AG09309 (cell line): Measurements from ENCODE around the gene ATP8B1.

Experiments
- DNase-seq: peaks from one replicate; pipeline ENCODE4 v3.0.0-alpha.2; 2010; ENCODE audit warnings: low read depth
- H3K4me3 ChIP-seq: 2 replicates; pipeline ENCODE4 v1.5.1; 2011; ENCODE audit warnings: mild to moderate bottlenecking, low read depth, low read length, moderate library complexity; ENCODE audit not compliant: control insufficient read depth
- CTCF ChIP-seq: IDR thresholded peaks from 2 replicates; pipeline ENCODE4 v1.5.1; 2011; ENCODE audit warnings: mild to moderate bottlenecking, low read depth, low read length, inconsistent platforms; ENCODE audit not compliant: insufficient read depth, control insufficient read depth; ENCODE audit errors: missing control alignments

ATP8B1 gene

GRCh38 chr18:57789759-57790158, 13.4 kb downstream of the ATP8B1 start:
- no peak for DNase-seq
- TF ChIP-seq CTCF, result no peak
- H3K4me3 ChIP-seq, result no peak overlapping the region

DNA sequence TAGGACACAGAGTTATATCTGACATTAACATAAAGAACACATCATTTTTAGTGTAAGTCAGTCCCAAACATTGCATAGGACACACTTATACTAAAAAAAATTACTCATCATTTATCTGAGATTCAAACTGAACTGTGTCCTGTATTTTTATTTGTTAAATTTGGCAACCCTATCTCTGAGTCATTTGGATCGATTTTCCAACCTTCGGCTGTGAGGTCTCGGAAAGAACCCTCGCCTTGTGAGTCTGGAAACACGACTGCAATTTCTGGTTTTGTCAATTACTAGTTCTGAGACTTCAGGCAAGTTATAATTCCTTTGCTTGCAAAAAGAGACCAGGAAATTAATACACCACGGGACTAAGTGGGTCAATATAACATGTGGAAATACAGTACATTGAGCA, 14.0 kb downstream of the ATP8B1 start:
- no peak for DNase-seq
- TF ChIP-seq CTCF, result no peak
- no peak overlapping the region for H3K4me3 ChIP-seq

DNA sequence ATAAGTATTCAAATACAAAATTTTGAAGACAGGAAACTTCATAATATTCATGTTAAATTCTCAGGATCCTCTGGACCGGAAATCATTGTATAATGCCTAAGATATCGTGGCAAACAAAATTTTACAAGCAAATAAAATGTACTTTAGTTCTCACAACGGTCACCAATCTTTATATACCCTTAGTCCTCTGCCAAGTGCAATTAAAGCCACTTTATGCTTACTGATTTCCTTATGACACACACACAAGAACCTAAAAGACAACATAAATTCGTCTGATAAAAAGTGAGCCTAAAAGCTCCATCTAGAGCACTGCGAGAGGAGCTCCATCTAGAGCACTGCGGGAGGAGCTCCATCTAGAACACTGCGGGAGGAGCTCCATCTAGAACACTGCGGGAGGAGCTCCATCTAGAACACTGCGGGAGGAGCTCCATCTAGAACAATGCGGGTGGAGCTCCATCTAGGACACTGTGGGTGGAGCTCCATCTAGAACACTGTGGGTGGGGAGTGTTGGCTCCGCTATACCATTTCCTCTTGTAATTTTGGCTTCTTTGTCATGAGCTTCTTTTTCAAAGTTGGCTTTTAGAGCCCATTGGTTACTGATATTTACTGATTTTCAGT, 15.9 kb downstream of the ATP8B1 start:
- no peak overlapping the region for H3K4me3 ChIP-seq
- DNase-seq, result no peak

GRCh38 chr18:57785751-57786437, 17.2 kb downstream of the ATP8B1 start:
- no peak overlapping the region for H3K4me3 ChIP-seq
- DNase-seq, result no peak
- no peak for TF ChIP-seq CTCF

More for the DNA sequence above, 15.9 kb downstream of the ATP8B1 start:
- no peak for TF ChIP-seq CTCF

GRCh38 chr18:57784801-57785114, 18.4 kb downstream of the ATP8B1 start:
- DNase-seq, result no peak
- TF ChIP-seq CTCF, result no peak
- no peak overlapping the region for H3K4me3 ChIP-seq

- peak; percentile 77 for DNase-seq
- no peak overlapping the region for H3K4me3 ChIP-seq
- no peak for TF ChIP-seq CTCF
Observed at GRCh38 chr18:57784034-57784800, 18.9 kb downstream of the ATP8B1 start.
